Measurements from ENCODE around the gene CCDC192.

DNA sequence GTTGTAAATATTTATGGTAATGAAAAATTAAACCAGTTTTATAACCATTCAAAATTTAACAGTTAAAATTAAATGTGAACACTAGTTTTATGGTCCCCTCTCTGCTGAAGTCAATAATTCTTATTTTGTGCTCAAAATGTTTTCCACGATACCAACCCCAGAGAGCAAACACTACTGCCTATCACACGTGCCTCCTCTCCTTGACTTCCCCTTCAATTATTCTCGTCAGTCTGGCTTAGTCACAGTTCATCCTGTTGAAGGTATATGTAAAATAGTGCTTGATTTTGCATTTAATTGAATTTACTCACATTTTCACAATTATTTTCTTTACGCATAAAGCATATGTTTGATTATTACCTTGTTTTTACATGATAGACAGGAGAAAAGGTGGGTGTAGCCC lies 148.8 kb downstream of the CCDC192 start:
- TF ChIP-seq, protein P1, sequence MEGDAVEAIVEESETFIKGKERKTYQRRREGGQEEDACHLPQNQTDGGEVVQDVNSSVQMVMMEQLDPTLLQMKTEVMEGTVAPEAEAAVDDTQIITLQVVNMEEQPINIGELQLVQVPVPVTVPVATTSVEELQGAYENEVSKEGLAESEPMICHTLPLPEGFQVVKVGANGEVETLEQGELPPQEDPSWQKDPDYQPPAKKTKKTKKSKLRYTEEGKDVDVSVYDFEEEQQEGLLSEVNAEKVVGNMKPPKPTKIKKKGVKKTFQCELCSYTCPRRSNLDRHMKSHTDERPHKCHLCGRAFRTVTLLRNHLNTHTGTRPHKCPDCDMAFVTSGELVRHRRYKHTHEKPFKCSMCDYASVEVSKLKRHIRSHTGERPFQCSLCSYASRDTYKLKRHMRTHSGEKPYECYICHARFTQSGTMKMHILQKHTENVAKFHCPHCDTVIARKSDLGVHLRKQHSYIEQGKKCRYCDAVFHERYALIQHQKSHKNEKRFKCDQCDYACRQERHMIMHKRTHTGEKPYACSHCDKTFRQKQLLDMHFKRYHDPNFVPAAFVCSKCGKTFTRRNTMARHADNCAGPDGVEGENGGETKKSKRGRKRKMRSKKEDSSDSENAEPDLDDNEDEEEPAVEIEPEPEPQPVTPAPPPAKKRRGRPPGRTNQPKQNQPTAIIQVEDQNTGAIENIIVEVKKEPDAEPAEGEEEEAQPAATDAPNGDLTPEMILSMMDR (IDR thresholded peaks at IDR 0.05): no peak
- no peak for TF ChIP-seq POLR2A (IDR thresholded peaks at IDR 0.05)
- no peak for TF ChIP-seq POLR2AphosphoS5 (IDR thresholded peaks at IDR 0.05)
